ENCODE measurements around the gene F11.
"Not testable (repeated sequence)": the region's sequence is repeated elsewhere in the genome, so short reads cannot be mapped to it uniquely, and the experiment has no call there.

F11 gene

DNA sequence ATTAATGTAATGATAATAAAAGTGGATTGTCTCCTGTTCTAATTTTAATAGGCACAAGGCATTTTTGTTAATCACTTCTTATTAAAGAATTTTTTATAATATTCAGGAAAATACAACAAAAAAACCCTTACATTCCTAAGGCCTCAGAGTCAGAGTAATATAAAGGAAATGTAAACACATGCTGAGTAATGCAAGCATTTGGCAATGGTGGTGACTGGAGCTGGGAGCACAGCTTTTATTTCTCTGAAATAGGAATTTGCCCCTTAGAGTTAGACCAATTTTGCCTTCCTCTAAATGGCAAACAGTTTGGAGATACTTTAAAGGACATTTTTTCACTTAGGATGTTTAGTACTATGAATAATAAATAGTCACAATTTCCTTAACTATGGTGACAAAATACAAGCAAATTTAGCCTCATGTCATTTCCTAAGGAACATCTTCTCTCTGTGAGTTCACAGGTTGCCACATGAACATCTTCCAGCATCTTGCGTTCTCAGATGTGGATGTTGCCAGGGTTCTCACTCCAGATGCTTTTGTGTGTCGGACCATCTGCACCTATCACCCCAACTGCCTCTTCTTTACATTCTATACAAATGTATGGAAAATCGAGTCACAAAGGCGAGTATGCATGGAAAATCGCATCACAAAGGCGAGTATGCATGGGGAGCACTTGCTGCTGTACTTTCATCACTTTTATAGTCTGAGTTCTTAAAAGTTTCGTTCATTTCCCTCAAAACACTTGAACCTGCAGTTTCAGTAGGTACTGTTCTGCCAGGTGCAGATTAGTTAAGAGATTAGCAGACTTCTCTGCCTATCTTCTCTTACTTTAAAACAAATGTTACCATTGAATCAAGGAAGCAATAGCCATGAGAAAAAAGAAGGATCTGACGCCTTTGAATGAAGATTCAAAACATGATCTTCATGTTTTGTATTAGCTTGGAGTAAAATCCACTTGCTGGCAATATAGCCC, 15.9 kb upstream of the F11 start:
- DNase-seq (ENCODE audit: extremely low spot score, insufficient read length, low read depth) (no peak), FAIRE-seq (no peak)

DNA sequence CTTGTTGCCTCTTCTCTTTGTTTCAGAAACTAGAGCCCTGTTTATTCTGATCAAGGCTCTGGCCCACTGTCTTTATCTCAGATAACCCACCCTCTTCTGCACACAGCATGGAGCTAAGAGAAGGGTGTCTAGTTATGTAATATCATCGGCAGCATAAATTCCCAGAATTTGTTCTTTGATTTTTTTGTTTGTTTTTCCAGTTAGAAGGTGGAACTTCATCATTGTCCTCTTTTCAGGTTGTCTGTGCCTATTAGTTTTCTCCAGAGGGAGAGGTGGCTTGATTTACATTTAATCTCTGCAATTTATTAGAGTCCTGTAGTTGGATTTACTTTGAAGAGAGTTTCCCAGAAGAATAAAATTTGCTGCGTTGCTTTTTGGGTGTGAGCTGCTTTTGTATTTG, 15.2 kb upstream of the F11 start:
- FAIRE-seq = no peak
- DNase-seq (ENCODE audit: extremely low spot score, insufficient read length, low read depth) = no peak

DNA sequence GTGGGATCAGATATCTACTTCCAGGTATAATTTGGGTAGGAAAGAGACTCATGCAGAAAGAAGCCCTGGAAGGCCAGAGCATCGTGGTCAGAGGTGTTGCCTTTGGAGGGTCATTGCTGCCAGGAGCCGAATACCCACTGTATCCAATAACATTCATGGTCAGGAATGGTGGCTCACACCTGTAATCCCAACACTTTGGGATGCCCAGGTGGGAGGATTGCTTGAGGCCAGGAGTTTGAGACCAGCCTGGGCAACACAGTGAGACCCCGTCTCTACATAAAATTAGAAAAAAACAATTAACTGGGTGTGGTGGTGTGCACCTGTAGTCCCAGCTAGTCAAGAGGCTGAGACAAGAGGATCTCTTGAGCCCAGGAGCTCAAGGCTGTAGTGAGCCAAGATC, 10.9 kb upstream of the F11 start:
- DNase-seq (ENCODE audit: extremely low spot score, insufficient read length, low read depth) (no peak), FAIRE-seq (no peak)

DNA sequence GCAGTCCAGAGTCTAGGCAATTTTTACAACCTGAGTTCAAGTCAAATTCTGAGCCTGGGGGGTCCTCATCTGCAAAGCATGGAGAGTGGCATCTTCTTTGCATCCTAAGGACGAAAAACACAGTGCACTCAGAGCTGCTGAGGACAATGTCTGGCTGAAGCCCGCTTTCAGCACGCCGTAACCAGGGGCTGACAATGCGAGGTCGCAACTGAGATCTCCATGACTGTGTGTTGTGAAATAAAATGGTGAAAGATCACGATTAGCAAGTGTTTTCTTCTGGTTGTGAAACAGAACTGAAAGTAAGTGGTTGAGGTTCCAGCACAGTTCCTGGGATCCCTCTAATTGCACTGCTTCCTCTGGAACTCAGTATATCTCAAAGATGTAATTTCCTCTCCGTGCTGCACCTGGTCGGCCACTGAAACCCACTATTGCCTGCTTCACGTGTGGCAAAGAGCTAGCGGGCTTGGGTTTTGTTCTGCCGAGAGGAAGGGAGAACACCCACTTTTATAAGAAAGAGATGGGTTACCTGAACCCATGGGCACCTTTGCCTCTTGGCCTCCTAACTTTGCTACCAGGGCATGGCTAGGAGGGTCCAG, 7.7 kb upstream of the F11 start:
- DNase-seq (ENCODE audit: extremely low spot score, insufficient read length, low read depth) = no peak
- FAIRE-seq = no peak

DNA sequence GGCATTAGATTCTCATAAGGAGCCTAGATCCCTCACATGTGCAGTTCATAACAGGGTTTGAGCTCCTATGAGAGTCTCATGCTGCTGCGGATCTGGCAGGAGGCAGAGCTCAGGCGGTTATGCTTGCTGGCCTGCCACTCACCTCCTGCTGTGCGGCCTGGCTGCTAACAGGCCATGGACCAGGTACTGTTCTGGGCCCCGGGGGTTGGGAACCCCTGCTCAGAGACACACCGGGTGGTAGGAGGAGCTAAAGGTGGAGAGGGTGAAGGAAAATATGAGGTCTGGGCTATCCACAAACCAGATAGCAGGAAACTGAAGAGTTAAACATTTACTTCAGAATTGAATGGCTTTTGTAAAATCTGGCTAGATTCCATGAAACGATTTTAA, 5.9 kb upstream of the F11 start:
- no peak for DNase-seq (ENCODE audit: extremely low spot score, insufficient read length, low read depth)
- FAIRE-seq = no peak

DNA sequence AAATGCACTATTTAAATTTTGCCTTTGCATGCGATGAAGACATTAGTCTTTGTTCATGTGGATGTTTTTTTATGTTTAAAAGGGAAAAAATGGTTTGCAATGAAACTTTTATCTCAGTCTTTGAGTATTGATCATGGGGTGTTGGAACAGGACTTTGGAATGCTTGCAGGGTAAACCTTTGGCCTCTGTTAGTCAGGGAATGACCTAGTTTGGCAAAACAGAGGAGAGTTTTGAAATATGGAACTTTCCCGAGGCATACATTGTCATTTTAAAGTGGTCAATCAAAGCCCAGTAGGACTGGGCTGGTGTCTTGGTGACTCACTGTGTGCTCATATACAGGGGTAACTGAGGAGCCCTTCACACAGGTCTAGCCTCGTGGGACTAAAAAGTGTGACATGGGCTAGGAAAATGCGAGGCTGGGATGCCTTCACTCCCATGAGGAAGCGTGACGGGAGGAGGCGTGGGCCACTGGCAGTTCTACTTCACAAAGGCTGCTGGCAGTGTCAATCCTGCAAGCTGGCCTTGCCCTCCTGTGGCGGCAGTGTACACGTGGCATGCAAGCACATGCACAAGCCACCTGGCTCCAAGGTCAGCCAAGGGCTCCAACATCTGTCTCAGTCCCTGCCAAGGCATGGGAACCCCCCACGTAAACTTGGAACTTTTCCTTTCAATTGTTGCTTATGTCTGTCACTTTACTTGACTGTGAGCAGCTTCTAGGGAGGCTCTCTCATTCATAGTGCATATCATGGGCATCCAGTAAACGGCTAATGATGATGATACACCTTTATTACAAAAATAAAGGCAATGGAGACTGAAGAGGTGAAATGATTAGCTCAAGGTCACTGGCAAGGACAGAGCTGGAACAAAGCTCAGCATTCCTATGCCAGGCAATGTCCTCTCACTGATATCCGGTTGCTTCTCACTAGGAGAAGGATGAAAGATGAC, 5.2 kb upstream of the F11 start:
- FAIRE-seq (no peak), DNase-seq (ENCODE audit: extremely low spot score, insufficient read length, low read depth) (no peak)

DNA sequence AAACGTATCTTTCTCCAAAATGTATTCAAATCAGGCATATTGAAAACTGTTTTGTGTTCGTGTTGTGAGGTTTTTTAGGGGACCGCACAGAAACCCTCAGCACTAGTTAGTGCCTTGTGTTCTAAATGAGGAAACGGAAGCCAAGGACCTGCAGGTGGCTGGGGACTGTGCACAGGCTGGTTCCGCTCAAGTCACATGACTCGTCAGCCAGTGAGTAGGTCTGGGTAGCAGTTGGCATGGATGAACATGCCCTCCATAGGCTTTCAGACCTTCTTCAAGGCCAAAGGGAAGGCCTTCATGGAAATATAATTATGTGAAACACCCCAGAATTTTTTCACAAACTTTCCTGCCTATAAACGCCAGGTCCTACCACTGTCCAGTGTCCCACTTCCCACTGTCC, 1.3 kb upstream of the F11 start:
- FAIRE-seq = no peak

DNA sequence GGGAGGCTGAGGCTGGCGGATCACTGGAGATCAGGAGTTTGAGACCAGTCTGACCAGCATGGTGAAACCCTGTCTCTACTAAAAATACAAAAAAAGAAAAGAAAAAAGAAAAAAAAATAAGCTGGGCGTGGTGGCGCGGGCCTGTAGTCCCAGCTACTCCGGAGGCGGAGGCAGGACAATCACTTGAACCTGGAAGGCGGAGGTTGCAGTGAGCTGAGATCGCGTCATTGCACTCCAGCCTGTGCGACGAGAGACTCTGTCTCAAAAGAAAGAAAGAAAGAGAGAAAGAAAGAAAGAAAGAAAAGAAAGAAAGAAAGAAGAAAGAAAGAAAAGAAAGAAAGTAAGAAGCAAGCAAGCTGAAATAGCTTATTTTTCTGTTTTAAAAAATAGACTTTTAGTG, 739 bp upstream of the F11 start:
- DNase-seq (ENCODE audit: extremely low spot score, insufficient read length, low read depth); FAIRE-seq: not testable (repeated sequence)

More for the DNA sequence above, 1.3 kb upstream of the F11 start:
- no peak for DNase-seq (ENCODE audit: extremely low spot score, insufficient read length, low read depth)

DNA sequence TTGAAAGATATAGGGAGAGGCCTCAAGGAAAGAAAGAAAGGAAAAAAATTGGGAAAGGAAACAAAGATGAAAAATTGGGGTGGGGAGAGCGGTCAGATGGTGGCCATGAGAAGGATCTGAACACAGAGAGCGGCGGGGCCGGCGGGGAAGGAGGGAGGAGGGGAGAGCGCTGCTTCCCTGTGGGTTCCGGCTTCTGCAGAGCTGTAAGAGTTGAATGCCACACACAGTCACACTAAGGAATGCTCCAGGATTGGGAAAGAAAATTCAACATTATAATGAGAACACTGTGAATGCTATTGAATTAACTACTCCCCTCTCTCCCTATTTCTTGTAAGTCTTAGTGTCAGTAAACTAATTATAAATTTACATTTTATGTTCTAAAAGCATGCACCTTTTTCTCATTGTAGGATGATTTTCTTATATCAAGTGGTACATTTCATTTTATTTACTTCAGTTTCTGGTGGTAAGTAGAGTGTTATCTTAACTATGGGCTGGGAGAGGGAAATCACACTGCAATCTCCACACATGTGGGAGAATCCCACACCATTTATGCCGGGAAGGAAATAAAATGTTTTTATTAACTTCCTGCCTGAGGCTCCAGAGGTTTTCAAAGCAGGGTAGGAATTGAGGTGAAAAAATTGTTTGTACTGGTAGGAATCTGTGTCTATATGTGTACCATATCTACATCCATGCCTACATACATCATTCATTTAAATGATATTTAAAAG, 904 bp downstream of the F11 start:
- FAIRE-seq (no peak), DNase-seq (ENCODE audit: extremely low spot score, insufficient read length, low read depth) (no peak)

DNA sequence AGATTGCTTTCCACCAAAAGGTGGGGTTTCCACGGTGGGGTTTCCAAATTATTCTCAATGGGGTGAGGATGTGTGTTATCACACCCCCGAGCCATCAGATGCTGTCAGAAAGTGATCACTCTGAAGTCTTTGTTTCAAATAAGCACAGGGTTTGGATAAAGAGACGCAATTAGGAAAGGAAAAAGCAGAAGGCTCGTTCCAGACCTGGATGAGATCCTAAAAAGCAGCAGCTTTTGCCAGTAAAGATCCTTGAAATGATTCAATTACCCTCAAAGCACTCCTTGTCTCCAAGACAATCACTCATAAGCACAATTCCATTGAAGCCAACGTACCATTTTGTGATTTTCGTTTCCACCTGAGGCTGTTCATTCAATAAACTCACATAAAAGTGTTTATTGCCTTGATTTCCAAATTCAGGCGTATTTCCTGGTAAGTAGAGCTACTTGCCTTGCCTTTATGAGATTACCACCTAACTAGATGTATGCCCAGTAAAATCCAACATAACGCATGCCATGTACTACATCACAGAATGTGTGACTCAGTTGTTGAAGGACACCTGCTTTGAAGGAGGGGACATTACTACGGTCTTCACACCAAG, 5.2 kb downstream of the F11 start:
- DNase-seq (ENCODE audit: extremely low spot score, insufficient read length, low read depth) = no peak
- FAIRE-seq = no peak

DNA sequence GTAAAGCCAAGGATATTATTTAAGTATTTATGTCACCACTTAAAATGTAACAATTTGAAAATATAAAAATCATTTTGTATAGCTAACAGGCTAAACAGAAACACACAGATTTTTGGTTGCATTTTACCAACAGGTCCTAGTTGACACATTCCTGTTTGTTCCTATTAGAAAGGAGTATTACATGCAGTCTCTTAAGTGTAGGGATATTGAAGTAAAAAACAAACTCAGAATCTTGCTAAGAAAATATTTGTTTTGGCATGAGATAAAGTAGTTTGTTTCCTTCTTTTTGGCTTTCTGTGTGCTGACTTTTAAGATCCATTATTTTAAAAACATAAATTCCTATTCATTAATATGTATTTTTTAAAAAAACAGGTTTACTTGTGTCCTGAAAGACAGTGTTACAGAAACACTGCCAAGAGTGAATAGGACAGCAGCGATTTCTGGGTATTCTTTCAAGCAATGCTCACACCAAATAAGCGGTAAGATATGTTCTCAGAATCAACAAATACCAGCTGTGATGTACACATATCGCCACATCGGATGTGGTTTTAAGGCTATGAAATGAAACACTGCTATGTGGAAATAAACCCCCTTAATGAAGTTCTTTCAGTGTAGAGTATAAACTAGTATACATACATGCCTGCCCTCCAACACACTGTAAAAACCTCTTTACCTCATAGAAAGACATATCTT, 6.9 kb downstream of the F11 start:
- DNase-seq (ENCODE audit: extremely low spot score, insufficient read length, low read depth) (no peak), FAIRE-seq (no peak)

DNA sequence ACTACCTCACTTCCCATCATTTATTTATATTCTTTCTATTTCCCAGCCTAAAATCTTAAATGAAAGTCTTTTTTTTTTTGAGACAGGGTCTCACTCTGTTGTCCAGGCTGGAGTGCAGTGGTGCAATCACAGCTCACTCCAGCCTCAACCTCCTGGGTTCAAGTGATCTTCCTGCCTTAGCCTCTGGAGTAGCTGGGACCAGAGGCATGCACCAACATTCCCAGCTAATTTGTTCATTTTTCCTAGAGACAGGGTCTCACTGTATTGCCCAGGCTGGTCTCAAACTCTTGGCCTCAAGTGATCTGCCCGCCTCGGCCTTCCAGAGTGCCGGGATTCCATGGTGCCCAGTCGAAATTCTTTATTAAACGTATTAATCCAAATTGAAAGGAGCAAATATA, 7.4 kb downstream of the F11 start:
- not testable (repeated sequence) for DNase-seq (ENCODE audit: extremely low spot score, insufficient read length, low read depth); FAIRE-seq

DNA sequence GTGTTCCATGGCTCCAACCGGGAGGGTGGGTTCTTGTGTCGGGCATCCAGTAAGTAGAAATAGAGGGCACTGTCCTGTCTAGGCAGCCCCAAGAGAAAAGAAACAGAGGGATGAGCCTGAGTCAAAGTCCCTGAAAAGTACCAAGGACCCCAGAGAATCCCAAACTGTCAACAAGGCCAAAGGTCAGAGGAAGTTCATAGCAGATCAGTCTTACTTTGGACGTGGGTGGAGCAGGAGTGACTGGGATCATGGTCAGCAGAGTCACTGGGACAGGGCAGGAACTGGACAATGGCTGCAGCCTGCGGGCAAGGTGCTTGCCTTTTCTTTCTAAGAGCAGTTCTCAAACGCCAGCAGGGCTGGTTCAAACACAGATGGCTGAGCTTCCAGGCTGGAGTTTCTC, 17.3 kb downstream of the F11 start:
- no peak for DNase-seq (ENCODE audit: extremely low spot score, insufficient read length, low read depth)
- no peak for FAIRE-seq

DNA sequence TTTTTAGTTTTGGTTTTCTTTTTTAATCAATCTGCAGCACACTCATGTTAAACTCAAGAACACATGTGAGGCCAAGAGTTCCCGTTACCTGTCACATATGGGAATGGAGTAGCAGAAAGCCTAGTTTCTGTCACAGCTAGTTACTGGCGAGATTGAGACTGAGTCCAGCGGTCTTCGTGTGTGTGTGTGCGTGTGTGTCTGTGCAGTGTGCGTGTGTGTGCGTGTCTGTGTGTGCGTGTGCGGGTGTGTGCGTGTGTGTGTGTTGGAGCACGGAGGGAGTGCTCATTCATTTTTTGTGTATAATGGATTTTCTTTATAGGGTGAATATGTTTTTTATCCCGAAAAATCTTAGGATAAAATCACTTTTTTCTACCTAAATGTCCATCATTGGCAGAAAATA, 19.2 kb downstream of the F11 start:
- FAIRE-seq (no peak), DNase-seq (ENCODE audit: extremely low spot score, insufficient read length, low read depth) (no peak)

DNA sequence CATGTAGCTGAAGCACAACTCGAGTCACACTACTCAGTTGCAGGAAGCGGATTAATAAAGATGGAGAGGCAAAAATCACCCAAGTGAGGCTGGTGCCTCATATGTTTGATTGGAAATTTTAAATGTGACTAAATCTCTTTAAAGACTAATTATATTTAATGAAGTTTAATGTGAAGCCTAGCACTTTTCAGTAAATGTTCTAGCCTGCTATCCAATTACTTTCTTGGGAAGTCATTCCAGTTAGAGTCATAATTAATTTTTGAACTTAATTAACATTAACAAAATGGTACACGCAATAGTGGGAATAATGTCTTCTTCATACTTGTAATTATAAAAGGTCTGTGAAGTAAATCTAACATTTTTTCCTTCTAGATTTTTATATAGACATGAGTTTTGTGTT, 20.6 kb downstream of the F11 start:
- no peak for DNase-seq (ENCODE audit: extremely low spot score, insufficient read length, low read depth)
- no peak for FAIRE-seq

DNA sequence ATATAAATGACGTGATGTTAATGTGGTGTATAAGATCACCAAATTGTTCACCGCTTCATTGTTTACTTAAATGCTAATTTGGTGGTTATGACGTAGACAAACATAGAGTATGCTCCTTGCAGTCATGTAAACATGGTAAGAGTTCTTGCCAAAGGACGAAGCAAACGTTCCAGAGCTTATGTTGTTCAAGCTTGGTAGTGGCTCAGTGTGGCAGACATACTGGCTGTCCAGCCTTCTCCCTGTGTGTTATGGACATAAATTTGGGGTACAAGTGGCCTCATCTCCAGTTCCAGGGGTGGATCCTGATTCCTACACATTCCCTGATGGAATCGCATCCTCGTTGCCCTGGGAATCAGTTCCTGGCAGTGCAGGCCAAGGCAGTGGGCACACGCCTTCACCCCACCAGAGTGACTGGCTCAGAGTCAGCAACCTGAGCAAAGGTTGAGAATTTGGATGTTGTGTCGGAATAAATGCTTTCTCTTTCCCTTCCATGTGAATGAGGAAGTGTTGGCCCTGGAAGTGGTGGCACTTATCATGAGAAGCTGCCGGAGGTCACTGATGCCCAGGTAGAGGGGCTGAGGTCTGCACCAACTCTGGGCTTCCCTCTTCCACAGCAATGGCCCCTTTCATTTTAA, 25.4 kb downstream of the F11 start:
- no peak for DNase-seq (ENCODE audit: extremely low spot score, insufficient read length, low read depth)
- no peak for FAIRE-seq

DNA sequence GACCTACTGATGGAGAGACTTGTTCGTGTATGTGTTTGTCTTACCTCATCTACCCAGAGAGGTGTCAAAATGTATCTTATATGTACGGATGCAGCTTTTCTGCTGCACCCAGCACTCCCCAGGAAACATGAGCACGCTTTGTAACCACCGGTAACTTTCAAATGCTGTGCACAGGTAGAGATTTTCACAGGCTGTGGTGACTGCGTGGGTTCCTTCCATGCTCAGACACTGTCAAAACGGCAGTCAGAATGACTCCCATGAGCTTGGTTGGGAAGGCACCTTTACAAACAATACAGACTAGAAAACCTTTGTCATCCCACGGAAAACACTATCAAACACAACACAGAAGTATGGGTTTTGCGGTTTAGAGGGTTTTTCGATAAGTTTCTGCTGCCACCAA, 28.2 kb downstream of the F11 start:
- DNase-seq (ENCODE audit: extremely low spot score, insufficient read length, low read depth) (no peak), FAIRE-seq (no peak)

DNA sequence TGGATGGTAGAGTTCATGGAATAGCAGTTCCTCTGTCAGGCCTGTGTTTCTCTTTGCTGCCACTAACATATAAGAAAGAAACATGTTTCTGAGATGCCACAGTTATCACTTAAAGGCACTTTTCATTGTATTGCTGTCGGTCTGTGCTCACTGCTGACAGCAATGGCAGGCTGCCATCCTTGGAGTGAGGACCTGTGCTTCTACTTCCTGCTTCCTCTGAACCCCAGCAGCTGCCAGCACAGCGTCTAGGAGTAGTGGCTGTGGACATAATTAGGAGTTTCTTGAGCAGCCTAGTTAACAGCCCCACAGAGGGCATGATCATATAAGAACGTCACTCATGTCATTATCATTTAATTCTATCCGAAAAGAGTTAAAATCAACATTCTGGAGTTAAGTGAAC, 30.5 kb downstream of the F11 start:
- DNase-seq (ENCODE audit: extremely low spot score, insufficient read length, low read depth) (no peak), FAIRE-seq (no peak)

All from GM18507 (cell line).